NCI-H2029 (cell line): ENCODE data around the gene EPS8.

Experiments
- DNase-seq: peaks from one replicate; lab custom pipeline; 2025; lab: John Stamatoyannopoulos, UW

The EPS8 gene

DNA sequence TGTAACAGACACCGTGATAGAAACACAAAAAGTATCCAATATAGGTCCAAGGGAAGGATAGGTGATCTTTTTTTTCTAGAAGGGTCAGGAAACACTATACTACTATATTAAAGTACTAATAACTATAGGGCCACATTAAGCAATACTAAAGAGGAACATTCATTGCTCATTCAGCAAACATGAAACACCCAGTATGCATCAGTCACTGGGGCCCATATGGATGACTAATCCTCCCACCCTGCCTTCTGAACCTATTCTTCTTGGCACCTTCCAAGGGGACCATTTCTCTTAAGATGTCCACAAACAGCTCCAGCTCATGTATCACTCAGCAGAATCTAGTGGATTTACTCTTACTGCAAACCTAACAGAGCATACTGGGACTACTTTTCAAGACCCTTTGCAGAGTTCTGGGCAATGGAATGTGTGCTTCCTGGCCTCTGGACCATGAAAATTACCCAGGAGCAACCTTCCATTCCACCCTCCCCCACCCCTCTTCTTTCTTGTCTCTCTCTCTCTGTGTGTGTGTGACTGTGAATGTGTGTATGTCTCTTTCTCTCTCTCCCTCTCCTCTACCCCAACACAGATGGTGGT is 187.9 kb downstream of the EPS8 start:
- DNase-seq, result no peak

DNA sequence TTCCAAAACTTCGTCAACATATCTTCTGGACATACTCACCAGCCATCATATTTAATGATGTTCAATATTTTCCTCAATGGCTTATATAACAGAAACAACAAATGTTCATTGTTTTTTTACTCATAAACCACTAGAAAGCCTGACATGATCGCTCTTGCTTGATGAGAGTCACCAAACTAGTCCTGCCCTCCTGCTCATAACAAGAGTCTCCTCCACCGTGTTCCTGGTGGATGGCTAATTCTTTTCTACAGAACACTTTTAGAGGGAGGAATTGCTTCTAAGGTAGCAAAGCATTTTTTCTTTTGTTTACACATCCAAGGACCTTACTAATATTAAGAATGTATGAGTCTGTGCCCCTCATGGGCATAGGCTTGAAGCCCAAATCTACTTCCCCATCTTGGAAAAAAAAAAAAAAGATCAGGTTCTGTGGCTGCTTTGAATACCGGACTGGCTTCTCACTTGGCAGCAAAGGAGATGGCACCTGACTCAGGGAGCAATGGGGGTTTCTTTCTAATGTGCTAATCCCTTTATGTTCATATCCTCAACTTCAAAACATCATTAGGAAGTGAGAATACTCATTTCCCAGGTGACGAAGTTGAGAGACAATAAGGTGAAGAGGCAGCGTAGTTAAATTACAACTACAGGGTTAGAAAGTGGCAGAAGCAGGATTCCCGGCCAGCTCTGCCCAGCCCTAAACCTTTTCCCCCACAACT is 188.8 kb downstream of the EPS8 start:
- no peak for DNase-seq

- DNase-seq, result peak; percentile 54
Measured at GRCh38 chr12:15599266-15600037, 189.7 kb downstream of the EPS8 start.

DNA sequence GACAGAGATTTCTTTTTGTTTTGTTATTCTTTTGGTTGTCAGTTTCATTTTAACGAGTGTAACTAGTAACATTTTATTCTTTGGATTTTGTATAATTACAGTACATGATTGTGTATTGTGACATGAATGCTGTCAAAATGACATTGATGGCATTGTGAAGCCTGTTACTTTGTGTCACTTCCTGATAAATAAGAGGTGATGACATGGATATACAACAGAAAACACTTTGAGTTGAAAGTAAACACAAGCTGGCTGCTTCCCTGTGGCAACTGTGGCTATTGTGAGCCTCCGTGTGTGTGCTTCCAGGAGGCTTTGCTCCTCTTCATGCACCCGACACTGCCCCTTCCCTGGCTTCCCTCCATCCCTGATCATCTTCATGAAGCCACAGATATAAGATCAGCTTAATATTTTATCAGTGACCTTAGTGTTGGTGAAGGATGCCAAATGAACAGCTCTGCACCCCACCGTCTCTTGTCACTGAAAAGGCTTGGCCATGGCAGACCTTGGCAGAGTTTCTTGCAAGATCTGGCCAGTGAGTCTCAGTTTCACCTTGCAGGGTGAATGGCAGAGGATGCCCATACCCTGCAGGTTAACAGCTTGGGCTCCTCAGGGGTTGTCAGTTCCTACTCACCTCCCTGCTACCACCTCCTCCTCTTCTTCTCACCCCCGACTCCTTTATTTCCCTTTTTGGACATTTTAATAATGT is 191.9 kb downstream of the EPS8 start:
- DNase-seq, result peak; percentile 49

GRCh38 chr12:15596174-15596573 is 193.0 kb downstream of the EPS8 start:
- no peak for DNase-seq

DNA sequence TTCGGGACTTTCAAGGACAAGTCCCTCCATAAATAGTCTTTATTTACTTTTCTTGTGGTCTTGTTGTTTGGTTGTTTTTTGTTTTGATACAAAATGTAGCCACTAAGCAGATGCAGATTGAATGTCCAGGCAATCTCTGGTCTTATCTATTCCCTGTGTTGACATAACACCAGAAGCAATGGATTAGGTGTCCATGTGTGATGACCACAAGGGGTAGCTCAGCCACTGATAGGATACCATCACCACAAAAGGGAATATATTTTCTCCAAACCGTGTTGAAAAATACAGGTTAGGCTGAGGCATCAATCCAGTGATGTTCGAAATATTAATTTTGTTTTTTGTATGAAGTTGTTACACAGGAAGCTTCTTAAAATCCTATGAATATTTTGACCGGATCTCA is 196.3 kb downstream of the EPS8 start:
- DNase-seq, result no peak

DNA sequence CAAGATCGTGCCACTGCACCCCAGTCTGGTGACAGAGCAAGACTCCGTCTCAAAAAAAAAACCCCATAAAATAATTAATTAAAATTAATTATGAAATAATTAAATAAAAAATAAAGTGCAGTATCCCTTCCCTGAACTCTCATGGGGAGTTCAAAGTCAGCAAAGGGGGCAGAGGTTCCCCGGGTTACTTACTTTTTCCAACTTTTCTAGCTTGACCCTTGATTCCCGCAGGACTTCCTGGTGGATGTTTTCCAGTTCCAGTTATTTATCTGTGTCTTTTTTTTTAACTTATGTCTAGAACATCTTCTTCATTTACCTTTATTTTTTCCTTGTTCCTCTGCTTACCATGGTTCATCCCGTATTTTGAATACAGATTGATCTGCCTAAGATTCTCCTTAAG is 197.4 kb downstream of the EPS8 start:
- no peak for DNase-seq

- peak; percentile 32 for DNase-seq
Measured at GRCh38 chr12:15590180-15590826, 198.9 kb downstream of the EPS8 start.

DNA sequence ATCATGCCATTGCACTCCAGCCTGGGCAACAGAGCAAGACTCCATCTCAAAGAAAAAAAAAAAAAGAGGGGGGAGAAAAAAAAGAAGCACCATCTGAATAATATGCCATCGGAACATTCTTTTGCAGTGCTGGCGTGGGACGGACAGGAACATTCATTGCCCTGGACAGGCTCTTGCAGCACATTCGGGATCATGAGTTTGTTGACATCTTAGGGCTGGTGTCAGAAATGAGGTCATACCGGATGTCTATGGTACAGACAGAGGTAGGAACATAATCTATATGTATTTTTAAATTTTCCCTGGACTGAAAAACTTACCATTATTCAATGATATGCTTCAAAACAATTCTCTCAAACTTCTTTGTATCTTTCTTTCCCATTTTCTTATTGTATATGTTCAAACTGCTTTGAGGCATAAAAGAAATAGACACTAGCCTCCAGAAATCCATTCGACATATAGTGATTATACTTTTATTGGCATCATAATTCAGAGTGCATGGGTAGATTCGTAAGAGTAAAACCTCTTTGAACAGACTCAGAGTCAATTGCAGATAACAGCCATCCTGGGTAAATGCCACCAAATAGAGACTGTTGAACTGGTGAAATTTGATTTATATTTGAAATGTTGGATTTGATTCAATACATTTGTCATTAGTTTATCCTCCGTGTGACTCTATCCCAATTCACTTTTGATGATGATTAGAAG is 199.7 kb downstream of the EPS8 start:
- no peak for DNase-seq

- no peak for DNase-seq
Measured at GRCh38 chr12:15584366-15585041, 204.7 kb downstream of the EPS8 start.

GRCh38 chr12:15583804-15584203 is 205.4 kb downstream of the EPS8 start:
- no peak for DNase-seq

DNA sequence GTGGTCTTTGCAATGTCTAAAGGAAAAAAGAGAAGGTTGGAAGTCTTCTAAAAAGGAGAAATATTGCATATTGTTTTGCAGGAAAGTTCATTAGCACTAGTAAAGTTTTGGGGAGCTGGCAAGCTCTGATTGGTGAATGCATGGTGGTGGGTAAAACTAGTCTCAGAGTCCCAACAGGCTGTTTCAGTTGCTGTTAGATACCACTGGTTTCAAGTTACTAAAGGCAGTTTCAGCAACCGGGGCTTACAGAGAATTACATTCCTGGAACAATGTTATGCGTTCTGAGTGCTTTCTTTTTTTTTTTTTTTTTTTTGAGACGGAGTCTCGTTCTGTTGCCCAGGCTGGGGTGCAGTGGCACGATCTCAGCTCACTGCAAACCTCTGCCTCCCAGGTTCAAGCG is 208.2 kb downstream of the EPS8 start:
- DNase-seq, result no peak

DNA sequence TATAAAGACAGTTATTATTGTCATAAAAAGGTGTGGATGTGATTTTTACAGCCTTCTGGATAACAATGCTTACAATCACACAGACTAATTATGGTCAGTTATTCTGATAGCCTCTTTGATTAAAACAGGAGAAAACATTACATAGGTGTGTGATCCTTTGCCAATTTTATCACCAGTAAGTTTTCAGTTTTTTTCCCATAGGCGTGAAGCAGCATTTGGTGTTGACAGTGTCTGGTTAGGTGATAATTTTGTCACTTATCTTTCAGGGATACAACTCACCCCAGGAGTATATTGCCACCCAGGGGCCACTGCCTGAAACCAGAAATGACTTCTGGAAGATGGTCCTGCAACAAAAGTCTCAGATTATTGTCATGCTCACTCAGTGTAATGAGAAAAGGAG is 208.8 kb downstream of the EPS8 start:
- DNase-seq, result no peak

DNA sequence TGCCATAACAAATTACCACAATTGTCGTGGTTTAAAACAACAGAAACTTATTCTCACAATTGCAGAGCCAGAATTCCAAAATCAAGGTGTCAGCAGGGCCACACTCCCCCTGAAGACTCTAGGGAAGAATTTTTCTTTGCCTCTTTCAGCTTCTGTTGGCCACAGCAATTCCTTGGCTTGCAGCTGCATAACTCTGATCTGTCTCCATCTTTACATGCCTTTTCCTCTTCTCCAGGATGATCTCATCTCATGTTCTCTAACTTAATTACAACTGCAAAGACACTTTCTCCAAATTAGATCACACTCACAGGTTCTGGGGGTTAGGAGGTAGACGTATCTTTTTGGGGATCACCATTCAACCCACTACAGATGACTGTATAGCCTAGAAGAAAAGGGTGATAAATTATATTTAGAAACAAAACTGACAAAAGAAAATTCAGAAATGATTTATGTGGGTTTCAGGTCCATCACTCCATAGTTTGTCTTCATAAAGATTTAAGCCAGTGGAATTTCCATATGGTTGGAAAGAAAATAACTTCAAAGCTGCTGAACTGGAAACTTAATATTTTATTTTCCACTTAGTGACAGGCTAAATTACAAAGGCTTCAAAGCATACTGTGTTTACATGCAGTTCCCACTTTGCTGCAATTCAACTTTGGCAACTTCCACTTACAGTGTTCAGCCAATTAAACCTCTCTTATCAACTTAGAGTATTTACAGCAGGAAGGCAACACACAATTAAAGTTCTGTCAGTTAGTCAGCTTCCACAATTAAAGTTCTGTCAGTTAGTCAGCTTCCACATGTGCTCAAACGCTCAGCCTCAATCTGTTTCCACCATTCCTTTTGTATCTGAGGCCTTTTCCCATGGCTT is 213.3 kb downstream of the EPS8 start:
- DNase-seq, result no peak

DNA sequence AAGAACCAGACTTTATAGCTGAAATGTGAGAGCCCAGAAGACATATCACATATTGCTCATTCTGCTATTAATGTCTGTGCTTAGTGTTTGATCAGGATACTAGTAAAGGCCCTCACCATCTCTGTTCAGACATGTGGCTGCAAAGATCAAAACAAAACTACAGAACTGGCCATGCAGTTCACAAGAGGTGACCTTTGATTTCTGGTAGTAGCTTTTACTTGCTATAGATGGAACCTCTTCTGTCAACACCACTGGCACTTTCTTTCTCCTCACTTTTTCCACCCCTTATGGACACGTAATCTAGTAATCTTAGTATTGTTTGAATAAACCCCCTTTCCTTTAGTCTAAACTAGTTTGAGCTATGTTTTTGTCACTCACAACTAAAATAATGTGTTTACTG is 214.8 kb downstream of the EPS8 start:
- no peak for DNase-seq
